Mesangial cell (primary cell): ENCODE data around the gene ITFG1. TPM values are rescaled to one million over a fixed set of nuclear protein-coding genes. Genes with fewer than 3 reads are reported as not detected.

Experiments used
- total RNA-seq: library from RNA; depleted of rRNA; stranded (reverse); fragments of >200 nt; gene quantifications from 2 replicates; pipeline ENCODE4 v1.2.3, GENCODE V29; 2015

ITFG1 gene
- total RNA-seq: 35.0 and 52.5 TPM in 2 replicates

DNA sequence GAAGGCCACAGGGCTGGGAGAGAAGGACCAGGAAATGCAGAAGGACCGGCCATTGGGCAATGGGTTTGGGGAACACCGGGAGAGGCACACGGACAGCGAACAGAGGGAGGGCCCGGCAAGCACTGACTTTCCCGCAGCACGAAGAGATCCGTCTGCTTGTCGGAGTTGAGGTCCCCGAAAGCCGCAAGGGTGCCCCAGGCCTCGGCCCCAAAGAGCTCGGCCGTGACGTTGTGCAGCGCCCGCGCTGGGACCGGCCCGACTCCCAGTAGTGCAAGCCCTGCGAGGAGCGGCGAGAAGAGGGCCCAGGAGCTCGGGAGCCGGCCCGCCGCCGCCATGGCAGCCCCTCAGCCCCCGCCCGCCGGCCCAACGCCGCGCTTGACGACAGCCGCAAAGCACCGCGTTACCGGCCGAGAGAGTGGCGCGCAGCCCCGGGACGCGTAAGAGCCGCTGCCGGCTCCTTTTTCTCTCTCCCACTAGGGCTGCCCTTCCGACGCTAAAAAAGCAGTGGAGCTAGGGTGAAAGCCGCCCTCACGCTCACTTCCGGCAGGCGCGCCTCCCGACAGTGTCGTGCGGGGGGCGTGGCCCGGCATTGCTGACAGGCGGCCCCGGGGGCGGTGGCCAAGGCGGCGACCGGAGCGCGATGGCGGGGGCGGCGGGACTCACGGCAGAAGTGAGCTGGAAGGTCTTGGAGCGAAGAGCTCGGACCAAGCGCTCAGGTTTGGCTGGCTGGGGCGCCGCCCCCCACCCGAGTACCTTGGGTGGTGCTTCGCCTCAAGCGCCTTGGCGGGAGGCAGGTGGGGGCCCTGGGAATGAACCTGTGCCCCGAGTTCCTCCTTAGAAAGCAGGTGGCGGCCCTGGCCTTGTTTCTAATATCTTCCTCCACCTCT lies at the start of gene ITFG1, which contains the start of gene PHKB:
Gene ITFG1, minus strand, starts transcription at position 353 of the 887 bp plus-strand sequence. Its CDS starts 18 bp downstream, at position 335.
Gene PHKB, plus strand, starts transcription at position 621 of the 887 bp plus-strand sequence. Its CDS starts 20 bp downstream, at position 641.

DNA sequence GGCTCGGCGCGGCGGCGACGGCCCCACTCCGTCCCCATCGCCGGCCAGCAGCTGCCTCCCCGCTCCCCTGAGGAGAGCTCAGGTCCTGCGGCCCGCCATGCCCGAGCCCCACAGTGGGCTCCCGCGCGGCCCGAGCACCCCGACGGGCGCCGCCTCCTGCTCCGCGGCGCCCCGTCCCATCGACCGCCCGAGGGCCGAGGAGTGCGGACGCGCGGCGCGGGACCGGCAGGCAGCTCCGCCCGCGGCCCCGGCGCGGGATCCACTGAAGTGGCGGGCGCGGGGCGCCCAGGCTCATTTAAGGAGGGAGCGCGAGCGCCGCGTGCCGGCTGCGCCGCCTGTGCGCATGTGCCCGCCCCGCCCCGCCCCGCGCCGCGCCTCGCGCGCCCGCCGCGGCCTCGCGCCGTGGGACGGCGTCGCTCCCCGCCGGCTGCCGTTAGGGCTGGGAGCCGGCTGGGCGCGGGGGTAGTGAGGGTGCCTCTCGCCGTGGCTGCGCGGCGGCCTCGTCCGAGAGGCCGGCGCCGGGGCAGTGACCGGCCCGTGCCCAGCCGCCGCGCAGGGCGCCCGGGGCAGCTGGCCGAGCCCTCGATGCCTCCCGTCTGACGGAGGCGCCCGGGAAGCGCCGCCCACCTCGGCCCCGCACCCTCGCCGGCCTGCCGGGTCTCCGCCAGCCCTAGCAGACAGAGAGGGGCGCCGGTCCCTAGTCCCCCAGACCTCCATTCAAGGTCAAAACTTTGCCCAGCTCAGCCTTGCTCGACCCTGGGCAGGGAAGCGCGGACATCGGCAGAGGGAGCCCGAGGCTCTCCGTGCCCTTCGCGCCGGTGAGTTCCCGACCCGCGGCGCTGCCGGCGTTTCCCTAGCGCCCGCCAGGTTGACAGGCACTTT lies 316.9 kb downstream of the ITFG1 start, which contains the start of gene NETO2:
Gene NETO2, minus strand, starts transcription at position 269 of the 882 bp plus-strand sequence. CDS start 333 bp downstream, outside the sequence.

Other genes with a start within 250 kb of the ITFG1 start
- 39.8 and 43.3 TPM in 2 replicates for gene PHKB, start 268 bp upstream of the ITFG1 start, total RNA-seq